HL-60 (cell line): ENCODE data around the gene NCMAP.
A peak's percentile ranks its signal among the peaks of the same experiment; 100 is the strongest.

ENCODE experiments used
- CTCF ChIP-seq: IDR thresholded peaks from one replicate; pipeline ENCODE4 v1.5.1; 2011; ENCODE audit warnings: low read length, control low read depth, inconsistent platforms; ENCODE audit not compliant: insufficient read depth
- GABPA ChIP-seq: IDR thresholded peaks from 2 replicates; pipeline ENCODE4 v1.6.1; 2012; ENCODE audit warnings: low read depth
- POLR2AphosphoS5 ChIP-seq: IDR thresholded peaks from 2 replicates; pipeline ENCODE4 v1.6.1; 2012; ENCODE audit warnings: low read depth
- REST ChIP-seq: IDR thresholded peaks from 2 replicates; pipeline ENCODE4 v1.6.1; 2012; ENCODE audit warnings: low read depth; ENCODE audit not compliant: insufficient replicate concordance

- TF ChIP-seq CTCF (no peak), POLR2AphosphoS5 (no peak), GABPA (no peak), REST (peak; percentile 25)
These were observed 87.6 kb downstream of the NCMAP start for GRCh38 chr1:24643363-24644099.
